ENCODE results near the gene CBX3. TPM values are rescaled to one million over a fixed set of nuclear protein-coding genes. Genes with fewer than 3 reads are reported as not detected.
A peak's percentile ranks its signal among the peaks of the same experiment; 100 is the strongest.
"Not testable (repeated sequence)": the region's sequence is repeated elsewhere in the genome, so short reads cannot be mapped to it uniquely, and the experiment has no call there.

The CBX3 gene
- total RNA-seq, 3 donors from 2014 or later, result 88.0 to 98.3 (median 96.0) TPM

- no peak for TF ChIP-seq CTCF (IDR thresholded peaks at IDR 0.05)
- TF ChIP-seq POLR2A (IDR thresholded peaks at IDR 0.05), result no peak
- TF ChIP-seq POLR2AphosphoS5 (IDR thresholded peaks at IDR 0.05), result no peak
- no peaks in the 10 kb centered on the region for H3K27me3 ChIP-seq
- H3K36me3 ChIP-seq, result no peaks in the 10 kb centered on the region
- no peak for DNase-seq (ENCODE audit: low spot score in 2 of 2)
- no peaks in the 10 kb centered on the region for H3K9me3 ChIP-seq
- intact Hi-C loops (cut with DNase I; ENCODE audit: low total_unique reads), result no loop called here
- H3K27ac ChIP-seq, result peak overlapping the region; percentile 11 to 48
- no peak overlapping the region for H3K4me3 ChIP-seq
- no peaks in the 10 kb centered on the region for H3K4me1 ChIP-seq
These were observed 17.8 kb upstream of the CBX3 start for GRCh38 chr7:26183545-26184280.

GRCh38 chr7:26184281-26185101, 17.1 kb upstream of the CBX3 start:
- DNase-seq (ENCODE audit: low spot score in 2 of 2); H3K36me3 ChIP-seq; H3K9me3 ChIP-seq; H3K27me3 ChIP-seq; intact Hi-C loops (cut with DNase I; ENCODE audit: low total_unique reads); H3K4me1 ChIP-seq; H3K4me3 ChIP-seq: not testable (repeated sequence)
- peak overlapping the region in 1 of 2 donors; percentile 48 for H3K27ac ChIP-seq

- H3K4me3 ChIP-seq, result no peak overlapping the region
- H3K27me3 ChIP-seq, result no peaks in the 10 kb centered on the region
- no peak overlapping the region for H3K27ac ChIP-seq
- no peaks in the 10 kb centered on the region for H3K9me3 ChIP-seq
- no peaks in the 10 kb centered on the region for H3K4me1 ChIP-seq
- intact Hi-C loops (cut with DNase I; ENCODE audit: low total_unique reads), result no loop called here
- no peaks in the 10 kb centered on the region for H3K36me3 ChIP-seq
- TF ChIP-seq POLR2AphosphoS5 (IDR thresholded peaks at IDR 0.05) (no peak), CTCF (IDR thresholded peaks at IDR 0.05) (no peak), POLR2A (IDR thresholded peaks at IDR 0.05) (no peak)
- DNase-seq (ENCODE audit: low spot score in 2 of 2), result no peak
These were observed 16.3 kb upstream of the CBX3 start for GRCh38 chr7:26185131-26185843.

- DNase-seq (ENCODE audit: low spot score in 2 of 2), result no peak
- Histone ChIP-seq H3K27me3 (no peaks in the 10 kb centered on the region), H3K27ac (no peak overlapping the region), H3K4me1 (no peaks in the 10 kb centered on the region), H3K36me3 (no peaks in the 10 kb centered on the region), H3K4me3 (no peak overlapping the region), H3K9me3 (no peaks in the 10 kb centered on the region)
- no peak for TF ChIP-seq CTCF (IDR thresholded peaks at IDR 0.05)
- TF ChIP-seq POLR2AphosphoS5 (IDR thresholded peaks at IDR 0.05), result no peak
- no peak for TF ChIP-seq POLR2A (IDR thresholded peaks at IDR 0.05)
- intact Hi-C loops (cut with DNase I; ENCODE audit: low total_unique reads), result no loop called here
These were observed 15.7 kb upstream of the CBX3 start for GRCh38 chr7:26185844-26186180.

- Histone ChIP-seq H3K9me3 (no peaks in the 10 kb centered on the region), H3K4me1 (no peaks in the 10 kb centered on the region), H3K36me3 (no peaks in the 10 kb centered on the region), H3K27ac (peak overlapping the region in 1 of 2 donors; percentile 20), H3K4me3 (no peak overlapping the region), H3K27me3 (no peaks in the 10 kb centered on the region)
- no peak for DNase-seq (ENCODE audit: low spot score in 2 of 2)
- no peak for TF ChIP-seq POLR2AphosphoS5 (IDR thresholded peaks at IDR 0.05)
- TF ChIP-seq CTCF (IDR thresholded peaks at IDR 0.05), result no peak
- TF ChIP-seq POLR2A (IDR thresholded peaks at IDR 0.05), result no peak
- intact Hi-C loops (cut with DNase I; ENCODE audit: low total_unique reads), result no loop called here
These were observed 14.9 kb upstream of the CBX3 start for GRCh38 chr7:26186364-26187311.
